Measurements from ENCODE around the gene PRKAR2A.

DNA sequence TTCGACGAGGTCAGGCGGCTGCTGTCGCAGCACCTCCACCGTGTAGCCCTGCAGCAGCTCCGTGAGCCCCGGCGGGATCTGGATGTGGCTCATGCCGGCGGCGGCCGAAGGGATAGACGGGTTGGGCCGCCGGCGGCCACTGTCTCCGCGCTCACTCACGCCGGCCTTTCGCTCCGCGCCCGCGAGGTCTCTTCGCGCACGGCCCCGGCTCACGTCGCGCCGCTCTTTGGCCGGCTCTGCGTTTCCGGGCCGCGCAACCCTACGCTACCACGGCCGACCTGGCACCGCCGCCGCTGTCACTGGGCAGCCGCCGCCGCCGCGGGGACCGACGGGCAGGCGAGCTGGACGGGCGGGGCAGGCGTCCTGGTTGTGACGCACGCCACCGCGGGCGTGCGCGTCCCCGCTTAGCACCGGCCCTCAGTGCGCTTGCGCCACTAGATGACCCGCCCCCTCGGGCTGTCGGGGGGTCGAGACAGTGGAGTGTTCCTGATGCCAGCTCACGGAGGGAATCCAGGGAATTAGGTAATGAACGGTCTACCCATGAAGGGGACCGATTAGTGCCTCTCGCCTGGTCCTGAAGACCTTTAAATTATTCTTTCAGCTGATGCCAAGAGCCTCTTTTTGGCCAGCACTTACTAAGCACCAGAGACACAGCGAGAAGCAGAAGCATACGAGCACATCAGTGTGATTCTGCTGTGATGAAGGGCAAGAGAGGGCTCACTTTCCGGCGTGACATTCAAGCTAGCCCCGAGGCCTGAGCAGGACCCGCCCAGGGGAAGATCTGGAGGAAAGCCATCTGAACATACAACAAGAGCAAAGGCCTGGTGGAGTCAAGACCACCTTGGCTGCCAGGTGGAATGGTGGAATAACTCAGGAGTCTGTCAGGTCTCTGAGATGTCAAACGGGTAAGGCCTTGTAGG lies at the start of gene PRKAR2A:
- TF ChIP-seq, protein P1, sequence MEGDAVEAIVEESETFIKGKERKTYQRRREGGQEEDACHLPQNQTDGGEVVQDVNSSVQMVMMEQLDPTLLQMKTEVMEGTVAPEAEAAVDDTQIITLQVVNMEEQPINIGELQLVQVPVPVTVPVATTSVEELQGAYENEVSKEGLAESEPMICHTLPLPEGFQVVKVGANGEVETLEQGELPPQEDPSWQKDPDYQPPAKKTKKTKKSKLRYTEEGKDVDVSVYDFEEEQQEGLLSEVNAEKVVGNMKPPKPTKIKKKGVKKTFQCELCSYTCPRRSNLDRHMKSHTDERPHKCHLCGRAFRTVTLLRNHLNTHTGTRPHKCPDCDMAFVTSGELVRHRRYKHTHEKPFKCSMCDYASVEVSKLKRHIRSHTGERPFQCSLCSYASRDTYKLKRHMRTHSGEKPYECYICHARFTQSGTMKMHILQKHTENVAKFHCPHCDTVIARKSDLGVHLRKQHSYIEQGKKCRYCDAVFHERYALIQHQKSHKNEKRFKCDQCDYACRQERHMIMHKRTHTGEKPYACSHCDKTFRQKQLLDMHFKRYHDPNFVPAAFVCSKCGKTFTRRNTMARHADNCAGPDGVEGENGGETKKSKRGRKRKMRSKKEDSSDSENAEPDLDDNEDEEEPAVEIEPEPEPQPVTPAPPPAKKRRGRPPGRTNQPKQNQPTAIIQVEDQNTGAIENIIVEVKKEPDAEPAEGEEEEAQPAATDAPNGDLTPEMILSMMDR (IDR thresholded peaks at IDR 0.05): no peak
- TF ChIP-seq ZFX (IDR thresholded peaks at IDR 0.05; ENCODE audit: borderline replicate concordance): no peak

All from 22Rv1 (cell line).